Stimulated activated CD4-positive, alpha-beta T cell treated with anti-CD3 and anti-CD28 coated beads, Interleukin-4, amount 100 ng/mL, for 4 hours (primary cell): Measurements from ENCODE around the gene TEX54.
"Not testable (repeated sequence)": the region's sequence is repeated elsewhere in the genome, so short reads cannot be mapped to it uniquely, and the experiment has no call there.

Experiments
- DNase-seq, 2 experiments: peaks; one replicate each; pipeline ENCODE4 v3.0.0-alpha.2; 2020

TEX54 gene

GRCh38 chr11:62830904-62831519, 1.6 kb downstream of the TEX54 start:
- no peak for DNase-seq

DNA sequence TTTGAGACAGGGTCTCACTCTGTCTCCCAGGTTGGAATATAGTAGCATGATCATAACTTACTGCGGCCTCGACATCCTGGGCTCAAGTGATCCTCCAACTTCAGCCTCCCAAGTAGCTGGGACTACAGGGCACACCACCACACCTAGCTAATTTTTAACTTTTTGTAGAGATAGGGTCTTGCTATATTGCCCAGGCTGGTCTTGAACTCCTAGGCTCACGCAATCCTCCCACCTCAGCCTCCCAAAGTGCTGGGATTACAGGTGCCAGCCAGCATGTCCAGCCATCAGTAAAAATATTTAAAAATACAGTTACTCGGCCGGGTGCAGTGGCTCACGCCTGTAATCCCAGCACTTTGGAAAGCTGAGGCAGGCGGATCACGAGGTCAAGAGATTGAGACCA, 4.5 kb downstream of the TEX54 start:
- not testable (repeated sequence) for DNase-seq

- no peak for DNase-seq
These were observed 9.0 kb downstream of the TEX54 start for GRCh38 chr11:62823677-62824076.

GRCh38 chr11:62817129-62817528, 15.5 kb downstream of the TEX54 start:
- DNase-seq: no peak

DNA sequence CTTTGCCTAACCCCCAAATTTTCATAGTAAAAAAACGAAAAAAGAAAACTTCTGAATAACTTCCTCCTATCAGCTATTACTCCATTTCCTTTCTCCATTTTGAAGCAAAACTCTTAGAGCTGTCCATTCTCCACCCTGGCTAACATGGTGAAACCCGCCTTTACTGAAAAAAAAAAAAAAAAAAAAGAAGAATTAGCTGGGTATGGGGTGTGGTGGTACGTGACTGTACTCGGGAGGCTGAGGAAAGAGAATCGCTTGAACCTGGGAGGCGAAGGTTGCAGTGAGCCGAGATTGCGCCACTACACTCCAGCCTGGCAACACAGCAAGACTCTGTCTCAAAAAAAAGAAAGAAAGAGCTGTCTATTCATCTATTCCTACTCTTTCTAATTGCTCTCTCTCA, 16.1 kb downstream of the TEX54 start:
- no peak for DNase-seq

- no peak for DNase-seq
These were observed 21.0 kb downstream of the TEX54 start for GRCh38 chr11:62811659-62812058.

DNA sequence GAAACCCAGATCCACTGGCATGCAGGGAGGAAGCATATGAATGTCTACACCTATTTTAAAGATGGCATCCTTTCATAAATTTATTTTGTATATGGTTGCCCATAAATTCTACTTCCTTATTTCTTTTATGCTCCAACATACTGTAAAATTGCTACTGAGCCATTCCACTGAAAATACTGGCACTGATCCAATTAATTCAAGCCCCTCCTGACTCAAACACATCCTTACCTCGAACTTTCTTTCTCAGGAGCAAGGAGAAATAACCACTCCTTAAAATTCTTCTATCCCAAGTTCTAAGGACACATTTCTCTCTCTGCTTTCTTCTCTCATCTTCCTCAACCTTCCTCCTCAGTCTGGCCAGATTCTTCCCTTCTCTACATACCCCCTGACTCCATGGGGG, 21.9 kb downstream of the TEX54 start:
- no peak for DNase-seq

GRCh38 chr11:62806611-62807121, 26.0 kb downstream of the TEX54 start:
- DNase-seq: no peak

DNA sequence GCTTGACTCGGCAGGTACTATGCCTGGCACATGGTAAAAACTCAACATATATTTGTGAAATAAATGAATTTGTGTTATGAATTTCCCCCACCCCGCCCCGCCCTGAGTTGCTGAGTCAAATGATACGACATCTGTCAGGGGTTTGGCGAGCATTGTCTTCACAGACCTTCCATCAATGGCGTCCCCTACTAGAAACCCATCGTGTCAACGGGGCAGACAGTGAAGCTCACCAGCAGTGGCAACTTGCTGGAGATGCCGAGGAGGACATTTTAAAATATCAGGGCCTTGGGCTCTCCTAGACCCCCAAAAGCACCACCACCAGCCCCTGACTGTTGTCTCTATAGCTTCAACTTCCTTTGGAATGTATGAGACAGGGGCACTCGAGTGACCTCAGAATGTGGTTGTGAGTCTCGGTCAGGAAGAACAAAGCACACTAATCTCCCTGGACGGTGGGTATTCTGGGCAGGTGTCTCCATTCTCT, 26.6 kb downstream of the TEX54 start:
- peak; percentile 13 to 16 for DNase-seq

DNA sequence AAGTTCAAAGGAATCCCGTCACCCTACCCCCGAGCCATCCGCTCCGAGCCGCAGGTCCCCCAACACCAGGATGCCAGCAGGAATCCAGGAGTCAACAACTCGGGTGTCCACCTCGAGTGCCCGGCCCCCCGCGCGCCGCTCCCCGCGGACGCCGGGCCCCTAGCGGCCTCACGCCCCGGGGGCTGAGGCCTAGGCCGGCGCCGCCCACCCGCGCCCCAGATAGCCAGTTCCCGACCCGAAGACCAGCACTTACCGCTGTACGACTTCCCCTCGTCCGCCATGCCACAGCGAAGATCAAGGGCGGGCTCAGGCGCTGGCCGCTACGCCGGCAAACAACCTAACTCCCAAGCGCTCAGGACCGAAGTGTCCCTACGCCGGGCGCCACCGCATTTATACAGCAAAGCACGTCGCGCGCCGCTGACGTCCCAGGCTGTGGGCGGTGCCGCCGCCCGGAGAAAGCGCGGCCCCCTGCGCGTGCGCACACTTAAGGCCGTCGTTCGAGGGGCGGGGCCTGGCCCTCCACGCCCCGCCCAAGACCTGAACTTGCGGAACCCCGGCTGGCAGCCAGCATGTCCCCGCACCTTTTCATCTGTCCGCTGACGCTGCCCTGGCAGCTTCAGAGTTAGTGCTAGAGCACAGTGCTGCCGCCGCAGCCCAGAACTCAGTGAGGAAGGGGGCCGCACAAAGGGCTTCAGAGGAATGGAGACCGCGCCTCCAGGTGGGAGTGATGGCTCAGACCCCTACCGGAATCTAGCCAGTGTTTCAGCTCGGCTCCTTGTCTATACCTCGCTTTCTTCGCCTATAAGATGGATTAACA, 27.4 kb downstream of the TEX54 start, which contains the start of gene NXF1:
Gene NXF1 (minus strand): TSS at position 365 of the 817 bp plus-strand sequence. CDS start 84 bp downstream, at position 281.
- DNase-seq: peak; percentile 92 to 97

DNA sequence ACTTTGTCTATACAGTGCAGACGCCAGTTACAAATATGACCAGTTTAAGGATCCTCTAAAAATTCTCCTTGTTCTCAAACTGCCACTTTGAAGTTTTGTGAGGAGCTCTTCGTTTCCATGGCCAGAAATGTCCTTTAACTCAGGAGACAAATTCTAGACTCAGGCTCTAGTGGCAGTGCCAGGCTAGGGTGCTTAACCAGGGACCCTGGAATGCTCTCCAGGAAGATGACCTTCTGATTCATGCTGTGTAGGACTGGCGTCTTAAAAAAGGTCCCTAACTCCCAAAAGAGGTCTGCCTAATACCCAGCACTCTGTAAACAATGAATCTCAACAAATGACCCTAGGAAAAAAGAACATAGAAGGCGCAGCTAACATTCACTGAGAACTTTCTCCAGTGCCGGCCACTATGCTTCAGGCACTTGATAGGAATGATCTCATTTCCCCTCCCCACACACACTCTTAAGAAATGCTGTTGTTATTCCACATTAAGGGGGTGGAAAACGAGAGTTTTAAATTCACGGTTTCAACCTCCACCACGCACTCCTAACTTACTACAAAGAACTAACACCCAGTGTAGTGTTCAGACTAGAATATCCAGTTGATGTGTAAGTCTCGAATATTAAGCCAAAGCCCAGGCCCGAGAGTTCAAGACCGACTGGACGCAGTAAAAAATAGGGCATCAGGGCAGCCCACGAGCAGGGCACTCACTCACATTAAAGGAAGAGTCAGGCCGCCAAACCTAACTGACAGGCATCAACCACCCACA, 28.1 kb downstream of the TEX54 start:
- DNase-seq: no peak

DNA sequence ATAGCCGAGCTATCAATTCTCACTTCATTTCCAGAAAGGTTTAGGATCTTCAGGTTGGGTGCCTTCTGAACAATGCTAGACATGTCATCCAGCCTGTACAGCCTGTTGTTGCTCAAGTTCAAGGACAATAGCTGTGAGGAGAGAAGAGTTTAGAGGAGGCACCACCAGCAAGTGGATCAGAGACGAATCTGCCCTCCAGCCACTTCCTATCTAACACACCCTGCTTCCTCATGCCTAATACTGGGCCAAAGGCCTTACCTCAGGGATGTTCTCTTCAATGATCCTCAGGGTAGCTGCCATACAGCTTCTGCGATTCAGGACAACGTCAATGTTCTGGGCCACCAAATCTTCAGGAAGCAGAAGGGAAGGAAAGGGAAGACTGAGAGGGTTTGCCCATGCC, 31.6 kb downstream of the TEX54 start:
- DNase-seq: no peak

- DNase-seq: no peak
These were observed 33.2 kb downstream of the TEX54 start for GRCh38 chr11:62799486-62799885.

- DNase-seq: no peak
These were observed 36.4 kb downstream of the TEX54 start for GRCh38 chr11:62796281-62796680.

- no peak for DNase-seq
These were observed 38.4 kb downstream of the TEX54 start for GRCh38 chr11:62794201-62794775.

DNA sequence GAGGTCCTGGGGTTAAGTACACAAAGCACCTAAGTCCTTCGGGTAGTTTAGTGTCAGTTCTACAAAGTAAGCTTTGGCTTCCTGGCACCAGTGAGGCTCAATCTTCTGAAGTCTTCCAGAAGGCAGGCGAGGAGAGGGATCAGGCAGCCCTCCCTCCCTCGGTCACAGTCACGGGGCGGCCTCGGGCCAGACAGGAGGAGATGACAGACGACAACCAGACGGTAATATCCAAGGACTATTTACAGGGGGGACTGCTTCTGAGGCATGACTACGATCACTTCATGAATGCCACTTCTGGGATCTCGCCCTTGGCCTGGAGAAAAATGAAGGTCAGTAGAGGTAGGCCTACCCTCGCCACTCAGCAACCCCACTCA, 40.5 kb downstream of the TEX54 start:
- DNase-seq: no peak

- peak; percentile 87 to 91 for DNase-seq
These were observed 41.0 kb downstream of the TEX54 start, which contains the start of gene TMEM223 for GRCh38 chr11:62791501-62792201. TMEM223 (minus strand) TSS chr11:62792006; CDS start chr11:62791994, 12 bp downstream.

DNA sequence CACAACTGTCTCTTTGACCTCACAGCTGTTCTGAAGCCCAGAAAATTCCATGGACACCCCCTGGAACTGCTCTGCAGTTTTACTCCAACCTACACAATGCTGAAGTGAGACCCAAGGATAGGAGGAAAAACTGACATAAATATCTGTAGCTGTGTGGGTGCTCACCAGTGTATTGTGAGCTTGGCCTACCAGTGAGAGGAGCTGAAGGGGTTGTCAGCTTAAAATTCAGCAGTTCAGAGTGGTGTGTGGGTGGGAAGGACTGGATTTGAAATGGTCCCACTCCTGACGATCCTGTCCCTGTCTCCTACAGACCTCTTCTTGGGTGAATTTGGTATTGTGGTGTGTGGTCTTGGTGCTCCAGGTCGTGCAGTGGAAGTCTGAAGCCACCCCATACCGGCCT, 43.1 kb downstream of the TEX54 start:
- no peak for DNase-seq

- no peak for DNase-seq
These were observed 43.6 kb downstream of the TEX54 start for GRCh38 chr11:62788991-62789390.

DNA sequence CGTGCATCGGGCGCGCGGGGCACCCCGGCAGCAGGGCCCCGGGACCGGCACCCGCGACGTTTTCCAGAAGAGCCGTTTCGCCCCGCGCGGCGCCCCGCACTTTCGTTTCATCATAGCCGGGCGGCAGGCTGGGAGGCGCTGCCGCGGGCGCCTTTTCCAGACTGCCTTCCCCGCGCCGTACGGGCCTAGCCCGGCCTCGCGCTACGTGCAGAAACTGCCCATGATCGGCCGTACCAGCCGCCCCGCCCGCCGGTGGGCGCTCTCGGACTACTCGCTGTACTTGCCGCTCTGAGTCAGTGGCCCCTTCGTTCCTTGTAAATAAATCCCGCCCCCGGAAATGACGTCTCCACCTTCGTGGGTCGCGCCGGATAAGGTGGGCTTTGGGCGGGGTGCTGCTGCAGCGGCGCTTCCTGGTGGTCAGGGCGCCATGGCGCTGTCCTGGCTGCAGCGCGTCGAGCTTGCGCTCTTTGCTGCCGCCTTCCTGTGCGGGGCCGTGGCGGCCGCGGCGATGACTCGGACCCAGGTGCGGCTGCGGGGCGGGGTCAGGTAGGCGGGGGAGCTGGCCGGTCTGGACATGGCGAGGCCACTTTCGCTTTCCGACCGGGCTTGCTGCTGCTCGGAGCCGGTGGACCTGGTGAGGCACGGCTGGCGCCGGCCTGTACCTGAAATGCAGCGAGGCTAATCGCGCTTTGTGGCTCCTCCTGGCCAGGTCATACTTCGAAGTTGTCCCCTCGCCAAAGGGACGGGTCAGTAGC, 45.5 kb downstream of the TEX54 start, which contains the start of gene TMEM179B:
Gene TMEM179B (plus strand): TSS at position 398 of the 755 bp plus-strand sequence. CDS start 30 bp downstream, at position 428.
- DNase-seq: peak; percentile 96 to 97
